AG09319 (cell line): Measurements from ENCODE around the gene IFITM1.

ENCODE experiments used
- DNase-seq: peaks from one replicate; pipeline ENCODE4 v3.0.0-alpha.2; 2010; ENCODE audit warnings: low read depth; ENCODE audit errors: extremely low read depth
- TF ChIP-seq, protein P1 (sequence below): IDR thresholded peaks from 2 replicates; pipeline ENCODE4 v1.5.1; 2011; ENCODE audit warnings: low read depth, mild to moderate bottlenecking, inconsistent platforms, low read length, moderate library complexity

Gene IFITM1

DNA sequence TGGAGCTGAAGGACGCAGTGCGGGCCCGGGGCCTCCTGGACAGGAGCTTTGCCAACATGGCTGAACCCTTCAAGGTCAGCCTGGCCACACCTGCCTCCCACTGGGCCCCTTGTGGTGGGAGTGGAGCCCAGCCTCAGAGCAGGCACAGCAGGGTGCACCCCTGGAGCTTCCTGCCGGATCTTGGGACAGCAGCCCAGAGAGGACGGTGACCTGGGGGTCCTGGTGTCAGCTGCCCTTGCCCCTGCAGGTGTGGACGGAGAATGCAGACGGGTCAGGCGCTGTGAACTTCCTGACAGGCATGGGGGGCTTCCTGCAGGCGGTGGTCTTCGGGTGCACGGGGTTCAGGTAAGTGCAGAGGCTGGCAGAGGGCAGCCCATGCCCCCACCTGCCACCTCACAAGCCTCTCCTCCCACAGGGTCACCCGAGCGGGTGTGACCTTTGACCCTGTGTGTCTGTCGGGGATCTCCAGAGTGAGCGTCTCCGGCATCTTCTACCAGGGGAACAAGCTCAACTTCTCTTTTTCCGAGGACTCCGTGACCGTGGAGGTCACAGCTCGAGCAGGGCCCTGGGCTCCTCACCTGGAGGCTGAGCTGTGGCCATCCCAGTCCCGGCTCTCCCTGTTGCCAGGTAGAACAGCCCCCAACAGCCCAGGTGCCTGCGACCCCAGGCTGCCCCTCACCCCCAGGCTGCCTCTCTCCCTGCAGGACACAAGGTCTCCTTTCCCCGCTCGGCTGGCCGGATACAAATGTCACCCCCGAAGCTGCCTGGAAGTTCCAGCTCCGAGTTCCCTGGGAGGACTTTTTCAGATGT lies 19.8 kb upstream of the IFITM1 start:
- no peak for DNase-seq
- TF ChIP-seq, protein P1, sequence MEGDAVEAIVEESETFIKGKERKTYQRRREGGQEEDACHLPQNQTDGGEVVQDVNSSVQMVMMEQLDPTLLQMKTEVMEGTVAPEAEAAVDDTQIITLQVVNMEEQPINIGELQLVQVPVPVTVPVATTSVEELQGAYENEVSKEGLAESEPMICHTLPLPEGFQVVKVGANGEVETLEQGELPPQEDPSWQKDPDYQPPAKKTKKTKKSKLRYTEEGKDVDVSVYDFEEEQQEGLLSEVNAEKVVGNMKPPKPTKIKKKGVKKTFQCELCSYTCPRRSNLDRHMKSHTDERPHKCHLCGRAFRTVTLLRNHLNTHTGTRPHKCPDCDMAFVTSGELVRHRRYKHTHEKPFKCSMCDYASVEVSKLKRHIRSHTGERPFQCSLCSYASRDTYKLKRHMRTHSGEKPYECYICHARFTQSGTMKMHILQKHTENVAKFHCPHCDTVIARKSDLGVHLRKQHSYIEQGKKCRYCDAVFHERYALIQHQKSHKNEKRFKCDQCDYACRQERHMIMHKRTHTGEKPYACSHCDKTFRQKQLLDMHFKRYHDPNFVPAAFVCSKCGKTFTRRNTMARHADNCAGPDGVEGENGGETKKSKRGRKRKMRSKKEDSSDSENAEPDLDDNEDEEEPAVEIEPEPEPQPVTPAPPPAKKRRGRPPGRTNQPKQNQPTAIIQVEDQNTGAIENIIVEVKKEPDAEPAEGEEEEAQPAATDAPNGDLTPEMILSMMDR: no peak

DNA sequence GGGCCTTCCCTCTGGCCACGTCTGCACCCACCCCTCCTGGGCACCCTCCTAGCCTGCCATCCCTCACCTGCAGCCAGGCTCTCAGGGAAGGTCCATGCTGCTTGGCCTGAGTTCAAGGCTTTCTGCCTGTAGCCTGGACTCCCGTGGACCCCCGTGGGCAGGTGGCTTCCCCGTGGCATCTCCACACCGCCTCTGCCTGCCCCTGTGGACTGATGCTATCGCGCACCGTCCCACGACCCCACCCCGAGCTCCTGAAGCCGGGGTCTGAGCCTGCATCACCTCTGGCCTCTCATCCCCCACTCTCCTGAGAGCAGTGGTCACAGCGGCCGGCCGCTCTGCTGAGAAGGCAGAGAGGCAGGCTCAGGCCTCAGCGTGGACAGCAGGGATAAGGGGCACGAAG lies 19.1 kb upstream of the IFITM1 start:
- no peak for DNase-seq

DNA sequence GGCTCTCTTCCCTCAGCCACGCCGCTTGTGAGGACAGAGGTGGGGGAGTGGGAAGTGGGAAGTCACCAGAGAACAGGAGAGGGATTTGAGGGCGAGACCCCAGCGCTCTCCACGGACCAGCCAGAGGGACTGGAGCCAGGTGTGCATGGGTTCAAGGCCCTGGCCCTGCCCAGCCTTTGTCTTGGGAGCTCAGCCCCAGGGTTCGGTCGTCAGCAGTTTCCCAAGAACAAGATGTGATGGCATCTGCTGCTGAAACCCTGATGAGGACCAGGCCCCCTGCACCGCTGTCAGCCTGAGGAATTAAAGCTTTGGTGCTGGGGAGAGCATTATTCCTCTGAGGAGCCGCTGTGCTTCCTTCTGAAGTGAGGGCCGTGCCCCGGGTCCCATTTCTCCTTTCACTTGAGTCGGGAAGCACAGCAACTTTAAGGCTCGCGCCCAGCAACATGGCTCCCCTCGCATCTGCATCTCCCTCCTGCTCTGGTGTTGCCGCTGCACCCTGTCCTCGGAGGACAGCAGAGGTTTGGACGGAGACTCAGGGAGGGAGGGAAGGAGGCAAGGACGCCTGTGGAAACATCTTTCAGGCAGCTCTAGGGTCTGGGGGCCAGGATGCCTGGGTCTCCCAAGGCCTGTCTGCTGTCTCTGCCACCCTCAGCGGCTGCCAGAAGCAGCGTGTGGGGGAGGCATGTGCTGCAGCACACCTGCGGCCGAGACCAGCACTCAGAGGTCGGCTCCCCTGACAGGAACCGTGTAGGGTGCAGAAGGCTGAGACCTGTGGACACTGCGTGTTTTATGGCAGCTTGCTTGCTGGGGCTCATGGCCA lies 18.3 kb upstream of the IFITM1 start:
- TF ChIP-seq, protein P1: no peak
- no peak for DNase-seq

More for the DNA sequence above, 19.1 kb upstream of the IFITM1 start:
- TF ChIP-seq, protein P1: no peak

DNA sequence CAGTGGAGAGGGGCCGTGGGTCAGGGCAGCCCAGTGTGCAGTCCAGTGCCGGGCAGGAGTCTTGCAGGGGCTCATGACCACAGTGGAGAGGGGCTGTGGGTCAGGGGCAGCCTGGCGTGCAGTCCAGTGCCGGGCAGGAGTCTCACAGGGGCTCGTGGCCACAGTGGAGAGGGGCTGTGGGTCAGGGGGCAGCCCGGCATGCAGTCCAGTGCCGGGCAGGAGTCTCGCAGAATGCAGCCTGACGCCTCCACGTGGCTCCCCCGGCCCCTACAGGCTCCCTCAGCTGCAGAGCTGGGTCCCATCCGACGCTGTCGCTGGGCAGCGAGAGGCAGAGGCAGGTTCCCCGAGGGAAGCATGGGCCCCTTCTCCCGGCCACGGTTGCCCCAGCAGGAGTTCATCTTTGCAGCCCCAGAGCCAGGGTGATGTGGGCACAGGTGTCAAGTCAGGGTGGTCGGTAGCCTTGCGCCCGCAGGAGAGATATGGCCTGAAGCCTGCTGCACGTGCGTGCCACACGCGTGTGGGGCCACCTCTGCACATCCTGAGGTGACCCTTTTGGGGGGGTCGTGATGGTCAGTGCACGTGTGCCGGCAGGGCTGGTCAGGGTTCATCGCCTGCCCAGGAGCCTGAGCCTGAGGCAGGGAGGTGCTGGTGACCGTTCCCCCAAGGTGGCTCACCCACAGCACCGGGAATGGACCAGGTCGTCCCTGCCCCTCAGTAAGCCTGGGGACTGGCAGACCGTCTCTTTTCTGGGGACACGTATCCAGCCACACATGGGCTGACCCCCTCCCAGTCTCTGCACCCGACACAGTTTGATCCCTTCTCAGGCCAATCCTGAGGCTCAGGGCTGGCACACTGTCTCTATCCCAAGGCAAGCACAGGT lies 17.4 kb upstream of the IFITM1 start:
- TF ChIP-seq, protein P1: no peak
- no peak for DNase-seq

DNA sequence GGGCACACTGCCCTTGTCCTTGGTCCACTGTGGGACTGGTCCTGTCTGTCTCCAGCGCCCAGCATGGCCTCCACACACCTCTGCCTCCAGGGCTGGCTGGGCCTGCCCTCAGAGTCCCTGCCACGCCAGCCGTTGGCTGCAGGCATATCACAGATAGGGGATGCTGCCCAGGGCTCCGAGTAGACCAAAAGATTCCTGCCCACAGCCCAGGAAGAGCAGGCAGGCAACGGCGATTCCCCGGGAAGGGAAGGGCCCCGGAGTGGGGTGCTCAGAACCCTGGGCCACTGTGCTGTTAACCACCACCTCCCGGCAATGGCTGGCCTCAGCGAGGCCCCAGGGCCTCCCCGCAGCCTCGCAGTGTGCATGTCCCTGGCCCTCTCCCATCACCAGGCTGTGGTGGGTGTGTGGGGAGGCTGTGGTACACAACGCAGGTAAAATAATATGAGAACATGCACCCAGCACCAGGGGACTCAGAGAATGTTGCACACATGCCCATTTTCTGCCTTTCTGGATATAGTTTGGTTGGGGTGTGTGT lies 16.7 kb upstream of the IFITM1 start:
- TF ChIP-seq, protein P1: no peak
- DNase-seq: no peak

DNA sequence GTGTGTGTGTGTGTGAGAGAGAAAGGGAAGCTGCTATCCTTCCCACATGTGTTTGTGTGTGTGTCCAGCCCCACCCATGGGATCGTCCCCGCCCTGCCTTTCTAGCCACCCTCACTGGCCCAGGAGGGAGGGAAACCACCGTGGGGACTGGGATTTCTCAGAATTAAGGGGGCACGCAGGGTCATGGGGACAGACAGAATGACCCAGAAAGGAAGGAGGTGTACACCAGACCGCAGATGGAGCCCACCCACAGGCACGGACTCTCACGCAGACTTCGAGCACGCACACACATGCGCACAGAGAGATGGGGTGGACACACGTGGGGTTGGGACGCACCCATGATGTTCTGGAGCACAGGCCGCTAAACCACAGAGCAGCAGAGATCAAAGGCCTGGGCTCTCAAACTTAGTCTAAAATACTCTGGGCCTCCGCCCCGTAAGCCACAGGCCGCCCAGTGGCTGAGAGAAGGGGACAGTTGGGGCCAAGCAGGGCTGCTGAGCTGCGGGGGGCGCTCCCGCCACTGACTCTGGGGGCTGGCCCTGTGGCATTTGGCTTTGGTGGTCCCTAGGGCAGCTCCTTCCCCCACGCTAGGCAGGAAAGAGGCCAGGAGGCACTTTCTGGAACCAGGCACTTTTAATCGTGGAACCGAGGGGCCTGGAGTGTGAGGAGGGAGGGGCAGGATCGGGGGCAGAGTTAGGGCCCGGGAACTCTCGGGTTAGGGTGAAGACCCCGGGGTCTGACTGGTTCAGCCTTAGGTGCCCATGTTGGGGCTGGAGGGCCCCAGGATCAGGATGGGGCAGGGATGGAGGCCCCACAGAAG lies 16.0 kb upstream of the IFITM1 start:
- TF ChIP-seq, protein P1: no peak
- DNase-seq: no peak
